IMR-90 (cell line): Measurements from ENCODE around the gene SLC9A1. TPM values are rescaled to one million over a fixed set of nuclear protein-coding genes. Genes with fewer than 3 reads are reported as not detected.

Experiments
- ATAC-seq: fragments of 200-7000 bp; cut with Tn5 transposase; 2 replicates; pipeline ENCODE4 v1.9.1; 2020; ENCODE audit warnings: low read depth, mild to moderate bottlenecking, moderate library complexity
- BruUV-seq: library from RNA; stranded (reverse); fragments of 400-500 nt; replicated peaks from 2 replicates; lab custom pipeline; 2021; lab: Mats Ljungman, UMichigan
- CTCF ChIA-PET: fragments of 300-600 bp; formaldehyde crosslinking; extraction: SDS; loops from one replicate; lab custom pipeline; 2021; ENCODE audit warnings: antibody characterized with exemption; lab: Yijun Ruan, JAX
- POLR2A ChIA-PET: fragments of 300-600 bp; sonication (Branson Sonifier 250); formaldehyde crosslinking; loops from one replicate; lab custom pipeline; 2022; ENCODE audit warnings: antibody characterized with exemption; ENCODE audit not compliant: unreplicated experiment; lab: Charles Lee
- DNase-seq: peaks from one replicate; pipeline ENCODE4 v3.0.0; 2013
- H2AFZ ChIP-seq: replicated peaks from 2 replicates; pipeline ENCODE3; 2013; ENCODE audit warnings: low read length, mild to moderate bottlenecking; ENCODE audit not compliant: poor library complexity
- H2AK5ac ChIP-seq: 2 replicates; pipeline ENCODE4 v1.6.1; 2013; ENCODE audit warnings: low read depth, low read length, inconsistent platforms
- H2AK9ac ChIP-seq: replicated peaks from 2 replicates; pipeline ENCODE3; 2013; ENCODE audit warnings: mild to moderate bottlenecking, low read depth, low read length, moderate library complexity; ENCODE audit not compliant: poor library complexity
- H2BK120ac ChIP-seq: 2 replicates; pipeline ENCODE4 v1.6.1; 2013; ENCODE audit warnings: low read depth, low read length, inconsistent platforms
- H2BK15ac ChIP-seq: 3 replicates; pipeline ENCODE4 v1.6.1; 2013; ENCODE audit warnings: low read depth, low read length, inconsistent platforms
- H2BK20ac ChIP-seq: 2 replicates; pipeline ENCODE4 v1.6.1; 2013; ENCODE audit warnings: low read depth, mild to moderate bottlenecking, inconsistent platforms, low read length, moderate library complexity
- H2BK5ac ChIP-seq: 2 replicates; pipeline ENCODE4 v1.6.1; 2013; ENCODE audit warnings: mild to moderate bottlenecking, low read depth, low read length, inconsistent platforms; ENCODE audit not compliant: poor library complexity, severe bottlenecking
- H3K14ac ChIP-seq: replicated peaks from 2 replicates; pipeline ENCODE4 v1.6.1; 2013; ENCODE audit warnings: low read depth, low read length, inconsistent platforms
- H3K18ac ChIP-seq: 2 replicates; pipeline ENCODE4 v1.6.1; 2013; ENCODE audit warnings: low read depth, low read length, control low read depth
- H3K23ac ChIP-seq: 2 replicates; pipeline ENCODE4 v1.6.1; 2013; ENCODE audit warnings: low read depth, low read length, inconsistent platforms
- H3K27ac ChIP-seq: 2 replicates; pipeline ENCODE4 v1.5.1; 2013; ENCODE audit warnings: mild to moderate bottlenecking, control low read depth, low read length; ENCODE audit not compliant: insufficient read depth
- H3K27me3 ChIP-seq: 2 replicates; pipeline ENCODE4 v1.6.1; 2013; ENCODE audit warnings: low read length; ENCODE audit not compliant: control insufficient read depth, insufficient read depth
- H3K36me3 ChIP-seq: 2 replicates; pipeline ENCODE4 v1.6.1; 2013; ENCODE audit warnings: low read length, mixed read lengths; ENCODE audit not compliant: control insufficient read depth, insufficient read depth
- H3K4ac ChIP-seq: 2 replicates; pipeline ENCODE4 v1.6.1; 2013; ENCODE audit warnings: low read depth, low read length, inconsistent platforms
- H3K4me1 ChIP-seq: 2 replicates; pipeline ENCODE4 v1.6.1; 2013; ENCODE audit warnings: low read length, mixed read lengths; ENCODE audit not compliant: control insufficient read depth, insufficient read depth
- H3K4me2 ChIP-seq: 2 replicates; pipeline ENCODE4 v1.6.1; 2013; ENCODE audit warnings: low read depth, mild to moderate bottlenecking, control low read depth, low read length, moderate library complexity
- H3K4me3 ChIP-seq: 2 replicates; pipeline ENCODE4 v1.5.1; 2013; ENCODE audit warnings: low read depth, mild to moderate bottlenecking, control low read depth, low read length, moderate library complexity; ENCODE audit not compliant: insufficient read depth
- H3K56ac ChIP-seq: 2 replicates; pipeline ENCODE4 v1.6.1; 2013; ENCODE audit warnings: low read length, inconsistent platforms; ENCODE audit not compliant: insufficient read depth; ENCODE audit errors: extremely low read depth
- H3K79me1 ChIP-seq, 2 experiments: 2 replicates each; pipeline ENCODE4 v1.6.1; 2013; ENCODE audit warnings: low read length in 2 of 2, inconsistent platforms in 1 of 2, low read depth in 1 of 2
- H3K9ac ChIP-seq: 2 replicates; pipeline ENCODE4 v1.6.1; 2013; ENCODE audit warnings: low read depth, low read length, control low read depth
- H3K9me1 ChIP-seq: 2 replicates; pipeline ENCODE4 v1.6.1; 2013; ENCODE audit warnings: low read length, inconsistent platforms; ENCODE audit not compliant: insufficient read depth
- H3K9me3 ChIP-seq: 2 replicates; pipeline ENCODE4 v1.6.1; 2013; ENCODE audit warnings: low read length; ENCODE audit not compliant: control insufficient read depth, insufficient read depth
- H4K20me1 ChIP-seq: 2 replicates; pipeline ENCODE4 v1.6.1; 2013; ENCODE audit warnings: low read length, inconsistent platforms; ENCODE audit not compliant: insufficient read depth
- H4K5ac ChIP-seq: 2 replicates; pipeline ENCODE4 v1.6.1; 2013; ENCODE audit warnings: mild to moderate bottlenecking, low read depth, low read length, control low read depth
- H4K8ac ChIP-seq, 2 experiments: 2 replicates each; pipeline ENCODE4 v1.6.1; 2013; ENCODE audit warnings: low read depth in 2 of 2, low read length in 2 of 2, control low read depth in 1 of 2, inconsistent platforms in 1 of 2
- H4K91ac ChIP-seq: 2 replicates; pipeline ENCODE4 v1.6.1; 2013; ENCODE audit warnings: low read depth, low read length, inconsistent platforms; ENCODE audit not compliant: insufficient read depth
- CEBPB ChIP-seq: IDR thresholded peaks from 2 replicates; pipeline ENCODE4 v1.6.1; 2012; ENCODE audit warnings: low read depth, low read length, improper control_type of control experiment
- FOS ChIP-seq: fragments of 150-350 bp; IDR thresholded peaks from 2 replicates; pipeline ENCODE4 v1.6.1; 2016; ENCODE audit warnings: low read depth, low read length
- MAZ ChIP-seq: IDR thresholded peaks from 2 replicates; pipeline ENCODE4 v1.6.1; 2012; ENCODE audit warnings: low read depth, mild to moderate bottlenecking, low read length, improper control_type of control experiment, moderate library complexity, borderline replicate concordance
- MXI1 ChIP-seq: IDR thresholded peaks from 2 replicates; pipeline ENCODE4 v1.6.1; 2012; ENCODE audit warnings: low read depth, mild to moderate bottlenecking, low read length, moderate library complexity, borderline replicate concordance
- RCOR1 ChIP-seq: IDR thresholded peaks from 2 replicates; pipeline ENCODE4 v1.6.1; 2012; ENCODE audit warnings: mild to moderate bottlenecking, low read length, improper control_type of control experiment; ENCODE audit not compliant: insufficient replicate concordance
- SMC3 ChIP-seq: fragments of 150-350 bp; IDR thresholded peaks from 2 replicates; pipeline ENCODE4 v1.6.1; 2016; ENCODE audit warnings: low read depth, mild to moderate bottlenecking, antibody characterized with exemption, low read length, moderate library complexity
- WGBS, 2 experiments: methylation state at CpG; one replicate each; pipeline versions ENCODE4 v1.1.5 to v1.1.7; 2013; ENCODE audit warnings: missing lambda C conversion rate in 2 of 2; ENCODE audit not compliant: insufficient read length in 1 of 2; ENCODE audit errors: extremely low coverage in 2 of 2; 5-methylcytosine and 5-hydroxymethylcytosine counted together
- dilution Hi-C: fragments of 300-500 bp; cut with HindIII; formaldehyde crosslinking; loops from one replicate; pipeline ENCODE4 v1.14.3; 2018; ENCODE audit warnings: low sequenced_read_pairs; ENCODE audit not compliant: unreplicated experiment
- in situ Hi-C: fragments of 300-500 bp; cut with MboI; formaldehyde crosslinking; loops from 3 replicates; pipeline ENCODE4 v1.14.3; 2019; ENCODE audit warnings: low sequenced_read_pairs, inconsistent platforms, mixed read lengths
- intact Hi-C: fragments of 100-400 bp; cut with micrococcal nuclease; formaldehyde crosslinking; loops from 2 replicates; pipeline ENCODE4 v1.10.0; 2022
- polyA plus RNA-seq, 3 experiments: library from polyadenylated mRNA; depleted of rRNA; stranded (reverse); fragments of >200 nt; gene quantifications; 2 replicates each; pipeline ENCODE4 v1.2.3, GENCODE V29; 2012; ENCODE audit warnings: low replicate concordance in 1 of 3
- total RNA-seq: library from RNA; depleted of rRNA; stranded (reverse); fragments of >200 nt; gene quantifications from 2 replicates; pipeline ENCODE4 v1.2.3, GENCODE V29; 2012

SLC9A1 gene
- total and polyA plus RNA-seq, 2 of the 4 experiments (the other 2 are of a cell fraction), result 2.0 to 21.2 TPM

GRCh38 chr1:27122652-27123051 lies 32.3 kb downstream of the SLC9A1 start:
- Histone ChIP-seq H3K23ac (peak overlapping the region; percentile 60), H2AFZ (peak overlapping the region; percentile 6), H2BK20ac (peak overlapping the region; percentile 61; the same call in 1 of the 2 replicates), H3K4me3 (no peak overlapping the region), H3K9me1 (peaks cover 27% of the 10 kb centered on the region), H4K91ac (peak overlapping the region; percentile 34), H2BK120ac (peak overlapping the region; percentile 53), H3K27me3 (no peaks in the 10 kb centered on the region), H2AK5ac (peak overlapping the region; percentile 87), H3K56ac (no peak overlapping the region), H3K18ac (no peak overlapping the region), H3K4ac (peak overlapping the region; percentile 76), H4K20me1 (peaks cover 20% of the 10 kb centered on the region), H3K27ac (peak overlapping the region; percentile 45), H3K36me3 (no peaks in the 10 kb centered on the region), H2BK15ac (peak overlapping the region; percentile 24; the same call in 1 of the 3 replicates), H4K5ac (no peak overlapping the region), H4K8ac (peak overlapping the region in 1 of 2 experiments; percentile 16; a peak in 2 of 4 replicates), H3K4me2 (peak overlapping the region; percentile 2; the same call in 1 of the 2 replicates), H3K14ac (peak overlapping the region; percentile 31; the same call in 1 of the 2 replicates), H3K9me3 (no peaks in the 10 kb centered on the region), H2AK9ac (peak overlapping the region; percentile 68), H3K79me1 (peaks cover 24 to 65% of the 10 kb centered on the region in 2 experiments), H2BK5ac (peak overlapping the region; percentile 44), H3K4me1 (peaks cover 26% of the 10 kb centered on the region), H3K9ac (no peak overlapping the region)
- dilution Hi-C loops, result no loop called here
- in situ Hi-C loops, result no loop called here
- ATAC-seq (peak; percentile 65), DNase-seq (peak; percentile 73)
- BruUV-seq, result no TSS peak
- ChIA-PET POLR2A (no interaction called here), CTCF (no interaction called here)
- intact Hi-C loops, result no loop called here
- TF ChIP-seq CEBPB, result no peak
- TF ChIP-seq RCOR1, result no peak
- TF ChIP-seq FOS, result peak; percentile 59; the same call in 1 of the 2 replicates
- no peak for TF ChIP-seq MXI1
- TF ChIP-seq SMC3, result 0 out of 2 replicates have a peak, but pooled peaks have one; percentile 5
- peak; percentile 30; the same call in 1 of the 2 replicates for TF ChIP-seq MAZ
- no CpG with 5 or more reads among the region's 4 CpGs for WGBS, 2 experiments
